Glutamatergic neuron (in vitro differentiated cells): ENCODE results near the gene ZBTB21. TPM values are rescaled to one million over a fixed set of nuclear protein-coding genes. Genes with fewer than 3 reads are reported as not detected.

Experiments
- DNase-seq: peaks from one replicate; pipeline ENCODE4 v3.0.0; 2022
- H3K27ac Mint-ChIP-seq: one replicate; pipeline ENCODE4 v1.8.0; 2020; ENCODE audit warnings: mild to moderate bottlenecking, mixed read lengths, inconsistent platforms; ENCODE audit not compliant: unreplicated experiment
- H3K27me3 Mint-ChIP-seq: one replicate; pipeline ENCODE4 v1.8.0; 2020; ENCODE audit warnings: mild to moderate bottlenecking, moderate library complexity, mixed read lengths, inconsistent platforms; ENCODE audit not compliant: unreplicated experiment
- H3K36me3 Mint-ChIP-seq: one replicate; pipeline ENCODE4 v1.8.0; 2020; ENCODE audit warnings: mild to moderate bottlenecking, mixed read lengths, inconsistent platforms; ENCODE audit not compliant: unreplicated experiment
- H3K4me1 Mint-ChIP-seq: one replicate; pipeline ENCODE4 v1.8.0; 2020; ENCODE audit warnings: mild to moderate bottlenecking, low read depth, mixed read lengths, inconsistent platforms; ENCODE audit not compliant: unreplicated experiment
- H3K4me3 Mint-ChIP-seq: one replicate; pipeline ENCODE4 v1.8.0; 2020; ENCODE audit warnings: mild to moderate bottlenecking, mixed read lengths, inconsistent platforms; ENCODE audit not compliant: unreplicated experiment
- H3K9me3 Mint-ChIP-seq: one replicate; pipeline ENCODE4 v1.8.0; 2020; ENCODE audit warnings: mild to moderate bottlenecking, moderate library complexity, mixed read lengths, inconsistent platforms; ENCODE audit not compliant: unreplicated experiment
- total RNA-seq: library from RNA; stranded (reverse); fragmentation: NEBNext Ultra II Directional; extraction: Animal tissue kit (Norgen Biotek cat#: 25700); gene quantifications from one replicate; pipeline ENCODE4 v1.2.1, GENCODE V29; 2021; ENCODE audit not compliant: unreplicated experiment
- TF ChIP-seq, protein P1 (sequence below): fragments of 200-600 bp; sonication (generic); IDR thresholded peaks from one replicate; pipeline ENCODE4 v1.5.0; 2021; ENCODE audit not compliant: partially characterized antibody, unreplicated experiment

ZBTB21 gene
- total RNA-seq, 1 donor from 2014 or later, result 21.2 TPM

DNA sequence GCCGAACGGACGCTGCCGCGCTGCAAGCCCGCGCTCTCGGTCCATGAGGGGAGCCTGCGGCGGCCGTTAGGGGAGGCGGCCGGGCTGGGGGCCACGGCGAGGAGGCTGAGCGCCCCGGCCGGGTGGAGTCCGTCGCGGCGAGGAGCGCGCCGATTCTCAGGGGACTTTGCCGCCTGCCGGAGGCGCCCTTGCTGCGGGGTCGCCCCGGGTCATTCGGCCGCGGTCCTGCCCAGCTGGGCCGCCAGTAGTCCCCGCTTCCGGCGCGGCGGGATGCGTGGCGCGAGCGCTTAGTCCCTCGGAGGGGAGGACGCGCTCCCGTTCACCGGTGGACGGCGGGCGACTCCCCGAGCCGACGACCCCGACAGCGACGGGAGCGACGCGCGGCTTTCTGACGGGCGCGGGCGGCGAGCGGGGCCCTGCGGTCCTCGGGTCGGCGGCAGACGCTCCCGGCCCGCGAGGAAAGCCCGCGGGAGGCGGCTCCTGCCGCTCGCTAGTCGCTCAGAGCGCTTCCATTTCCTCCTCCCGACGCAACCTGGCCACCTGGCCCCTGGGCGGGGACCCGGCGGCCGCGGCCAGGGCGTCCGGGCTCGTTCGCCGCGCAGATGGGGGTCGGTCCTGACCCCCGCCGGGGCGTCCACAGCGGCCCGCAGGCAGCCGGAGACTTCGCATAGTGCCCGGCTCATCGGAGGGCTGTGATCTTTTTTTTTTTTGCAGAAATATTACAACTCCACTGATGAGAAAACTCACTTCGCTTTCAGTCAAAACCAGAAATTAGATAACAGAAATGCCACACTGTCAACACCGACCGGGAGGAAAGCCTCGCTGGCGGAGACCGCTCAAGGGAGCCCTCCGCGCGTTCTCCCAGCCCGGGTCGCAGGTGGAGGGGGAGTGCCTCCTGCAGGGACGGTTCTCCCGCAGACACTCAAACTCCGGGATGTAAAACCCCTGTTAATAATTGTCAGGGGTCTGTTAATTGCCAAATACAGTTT is 641 bp upstream of the ZBTB21 start:
- peaks cover 6% of the 10 kb centered on the region for H3K36me3 Mint-ChIP-seq
- peak; percentile 61 for DNase-seq

DNA sequence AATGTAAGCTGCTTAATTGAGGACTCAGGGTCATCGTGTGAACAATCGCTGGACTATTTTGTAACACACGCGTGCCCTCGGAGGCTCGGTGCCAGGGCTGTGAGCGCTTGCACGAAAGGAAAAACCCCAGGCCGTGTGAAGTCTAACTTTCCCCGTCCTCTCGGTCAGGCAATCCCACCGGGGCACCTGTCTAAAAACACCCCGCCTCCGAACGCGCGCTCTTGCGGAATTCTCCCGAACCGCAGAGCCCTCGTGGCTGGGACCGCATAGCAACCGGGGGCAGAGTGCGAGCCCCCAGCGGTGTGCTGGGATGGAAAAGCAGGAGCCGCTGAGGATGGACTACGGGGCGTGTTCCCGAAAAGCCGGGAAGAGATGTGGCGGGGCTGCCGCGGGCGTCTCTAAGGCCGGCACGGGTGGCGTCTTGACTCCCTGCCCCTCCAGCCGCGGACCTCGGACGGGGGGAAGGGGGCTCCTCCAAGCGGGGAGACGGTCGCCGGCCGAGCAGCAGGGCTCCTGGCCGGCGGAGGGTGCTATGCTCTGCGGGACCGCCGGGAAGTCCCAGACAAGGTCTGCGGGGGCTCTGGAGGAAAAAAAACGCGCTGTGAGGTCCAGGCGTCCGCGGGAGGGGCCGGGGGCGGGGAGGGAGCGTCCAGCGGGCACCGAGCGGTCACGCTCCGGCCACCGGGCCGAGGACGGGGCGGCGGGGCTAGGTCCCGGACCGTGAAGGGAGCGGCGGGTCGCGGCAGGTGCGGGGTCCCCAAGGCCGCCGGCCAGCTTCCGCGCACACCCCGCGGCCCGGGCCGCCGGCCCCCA is 936 bp downstream of the ZBTB21 start:
- Mint-ChIP-seq H3K9me3 (peaks cover 17% of the 10 kb centered on the region), H3K4me3 (peak overlapping the region; percentile 83), H3K27ac (peak overlapping the region; percentile 56), H3K27me3 (peaks cover 22% of the 10 kb centered on the region), H3K4me1 (no peaks in the 10 kb centered on the region), H3K36me3 (no peaks in the 10 kb centered on the region)
- TF ChIP-seq, protein P1, sequence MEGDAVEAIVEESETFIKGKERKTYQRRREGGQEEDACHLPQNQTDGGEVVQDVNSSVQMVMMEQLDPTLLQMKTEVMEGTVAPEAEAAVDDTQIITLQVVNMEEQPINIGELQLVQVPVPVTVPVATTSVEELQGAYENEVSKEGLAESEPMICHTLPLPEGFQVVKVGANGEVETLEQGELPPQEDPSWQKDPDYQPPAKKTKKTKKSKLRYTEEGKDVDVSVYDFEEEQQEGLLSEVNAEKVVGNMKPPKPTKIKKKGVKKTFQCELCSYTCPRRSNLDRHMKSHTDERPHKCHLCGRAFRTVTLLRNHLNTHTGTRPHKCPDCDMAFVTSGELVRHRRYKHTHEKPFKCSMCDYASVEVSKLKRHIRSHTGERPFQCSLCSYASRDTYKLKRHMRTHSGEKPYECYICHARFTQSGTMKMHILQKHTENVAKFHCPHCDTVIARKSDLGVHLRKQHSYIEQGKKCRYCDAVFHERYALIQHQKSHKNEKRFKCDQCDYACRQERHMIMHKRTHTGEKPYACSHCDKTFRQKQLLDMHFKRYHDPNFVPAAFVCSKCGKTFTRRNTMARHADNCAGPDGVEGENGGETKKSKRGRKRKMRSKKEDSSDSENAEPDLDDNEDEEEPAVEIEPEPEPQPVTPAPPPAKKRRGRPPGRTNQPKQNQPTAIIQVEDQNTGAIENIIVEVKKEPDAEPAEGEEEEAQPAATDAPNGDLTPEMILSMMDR, result no peak
- DNase-seq, result peak; percentile 61

More for the DNA sequence above, 641 bp upstream of the ZBTB21 start:
- H3K4me1 Mint-ChIP-seq, result no peaks in the 10 kb centered on the region
- H3K27ac Mint-ChIP-seq, result peak overlapping the region; percentile 90
- H3K9me3 Mint-ChIP-seq, result peaks cover 20% of the 10 kb centered on the region
- TF ChIP-seq, protein P1, result no peak
- H3K27me3 Mint-ChIP-seq, result peaks cover 23% of the 10 kb centered on the region
- peak overlapping the region; percentile 93 for H3K4me3 Mint-ChIP-seq

DNA sequence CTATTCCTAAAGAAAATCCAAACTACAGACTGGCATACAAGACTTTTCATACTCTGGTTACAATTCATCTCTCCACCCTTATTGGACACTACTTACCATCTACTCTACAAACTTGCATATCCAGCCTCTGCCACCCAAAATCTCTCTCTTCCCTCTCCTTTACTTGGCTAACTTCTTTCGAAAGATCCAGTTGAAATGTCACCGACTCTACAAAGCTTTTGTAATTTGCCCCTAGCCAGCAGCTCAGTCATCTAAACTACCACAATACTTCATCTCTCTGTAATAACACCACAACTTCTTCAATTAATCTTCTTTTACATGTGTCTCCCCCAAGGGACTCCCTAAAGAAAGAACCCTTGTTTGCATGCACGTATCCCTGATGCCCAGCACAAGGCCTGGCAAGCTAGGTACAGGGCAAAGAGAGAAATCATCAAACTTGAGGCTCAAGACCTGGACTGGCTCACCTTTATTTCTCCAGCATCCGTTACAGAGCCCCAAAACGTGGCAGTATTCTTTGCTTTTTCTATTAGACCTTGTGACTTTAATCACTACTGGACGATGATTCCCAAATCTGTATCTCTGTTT is 2.7 kb downstream of the ZBTB21 start:
- no peak overlapping the region for H3K27ac Mint-ChIP-seq
- H3K36me3 Mint-ChIP-seq, result no peaks in the 10 kb centered on the region
- TF ChIP-seq, protein P1, result no peak
- H3K27me3 Mint-ChIP-seq, result peaks cover 9% of the 10 kb centered on the region
- H3K4me1 Mint-ChIP-seq, result no peaks in the 10 kb centered on the region
- H3K9me3 Mint-ChIP-seq, result peaks cover 13% of the 10 kb centered on the region
- no peak for DNase-seq
- H3K4me3 Mint-ChIP-seq, result no peak overlapping the region

DNA sequence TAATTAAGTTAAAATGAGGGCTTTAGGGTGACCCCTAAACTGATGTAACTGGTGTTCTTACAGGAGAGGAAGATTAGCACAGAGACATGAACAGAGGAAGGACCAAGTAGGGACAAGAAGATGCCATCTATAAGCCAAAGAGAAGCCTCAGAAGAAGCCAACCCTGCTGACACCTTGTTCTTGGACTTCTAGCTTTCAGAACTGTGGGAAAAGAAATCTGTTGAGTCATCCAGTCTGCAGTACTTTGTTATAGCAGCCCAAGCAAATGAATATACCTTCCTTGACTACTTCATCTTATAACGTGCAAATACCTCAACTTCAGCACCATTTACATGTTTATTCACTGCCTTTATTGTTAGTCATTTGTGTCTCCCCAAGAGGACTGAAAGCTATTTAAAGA is 3.4 kb downstream of the ZBTB21 start:
- Mint-ChIP-seq H3K4me1 (no peaks in the 10 kb centered on the region), H3K9me3 (peaks cover 13% of the 10 kb centered on the region), H3K36me3 (no peaks in the 10 kb centered on the region), H3K27me3 (peaks cover 7% of the 10 kb centered on the region), H3K4me3 (no peak overlapping the region), H3K27ac (no peak overlapping the region)
- TF ChIP-seq, protein P1, result no peak
- DNase-seq, result no peak
